Occipital lobe (tissue), 1 donor: ENCODE results near the gene MYOM3. TPM values are rescaled to one million over a fixed set of nuclear protein-coding genes. Genes with fewer than 3 reads are reported as not detected.

ENCODE experiments used
- total RNA-seq: library from RNA; depleted of rRNA; stranded (reverse); fragments of >200 nt; gene quantifications from one replicate; pipeline ENCODE4 v1.2.3, GENCODE V29; 2014

MYOM3 gene
- total RNA-seq, 1 donor from 2014 or later: under 0.01 TPM

Other genes with a start within 250 kb of the MYOM3 start
- gene FUCA1, start 243.8 kb downstream of the MYOM3 start, total RNA-seq: 19.0 TPM
- not detected for gene CNR2, start 198.8 kb downstream of the MYOM3 start, total RNA-seq
- 98.7 TPM for gene PNRC2, start 152.3 kb downstream of the MYOM3 start, total RNA-seq
- 135 TPM for gene SRSF10, start 131.8 kb downstream of the MYOM3 start, total RNA-seq
- gene IL22RA1, start 31.0 kb upstream of the MYOM3 start, total RNA-seq: not detected
- 0.16 TPM for gene IFNLR1, start 75.2 kb upstream of the MYOM3 start, total RNA-seq
- gene GRHL3, start 207.2 kb upstream of the MYOM3 start, total RNA-seq: not detected